HG03135 (cell line): ENCODE results near the gene MNAT1.

ENCODE experiments used
- ATAC-seq: cut with Tn5 transposase; IDR thresholded peaks from one replicate; pipeline ENCODE4 v1.9.1; 2021; ENCODE audit warnings: mild to moderate bottlenecking, moderate library complexity; ENCODE audit not compliant: unreplicated experiment

Gene MNAT1

DNA sequence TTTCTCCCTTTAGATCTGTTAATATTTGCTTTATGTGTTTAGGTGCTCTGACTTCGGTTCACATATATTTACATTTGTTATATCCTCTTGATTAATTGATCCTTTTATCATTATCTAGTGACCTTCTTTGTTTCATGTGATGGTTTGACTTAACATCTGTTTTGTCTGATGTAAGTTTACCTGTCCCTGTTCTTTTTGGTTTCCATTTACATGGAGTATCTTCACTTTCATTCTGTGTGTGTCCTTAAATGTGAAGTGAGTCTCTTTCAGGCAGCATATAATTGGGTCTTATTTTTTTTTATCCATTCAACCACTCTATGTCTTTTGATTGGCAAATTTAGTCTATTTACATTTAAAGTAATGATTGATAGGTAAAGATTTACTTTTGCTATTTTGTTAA lies 222.1 kb downstream of the MNAT1 start:
- no peak for ATAC-seq

DNA sequence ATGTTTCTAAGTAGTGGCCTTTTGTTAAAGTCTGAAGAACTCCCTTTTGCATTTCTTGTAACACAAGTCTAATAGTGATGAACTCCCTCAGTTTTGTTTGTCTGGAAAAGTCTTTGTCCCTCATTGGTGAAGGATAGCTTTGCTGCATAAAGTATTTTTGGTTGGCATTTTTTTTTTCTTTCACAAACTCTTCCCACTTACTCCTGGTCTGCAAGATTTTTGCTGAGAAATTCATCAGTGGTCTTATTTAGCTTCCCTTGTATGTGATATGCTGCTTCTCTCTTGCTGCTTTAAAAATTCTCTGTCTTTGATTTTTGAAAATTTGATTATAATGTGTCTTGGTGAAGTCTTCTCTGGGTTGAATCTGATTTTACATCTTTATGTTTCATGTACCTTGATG lies 223.6 kb downstream of the MNAT1 start:
- no peak for ATAC-seq

DNA sequence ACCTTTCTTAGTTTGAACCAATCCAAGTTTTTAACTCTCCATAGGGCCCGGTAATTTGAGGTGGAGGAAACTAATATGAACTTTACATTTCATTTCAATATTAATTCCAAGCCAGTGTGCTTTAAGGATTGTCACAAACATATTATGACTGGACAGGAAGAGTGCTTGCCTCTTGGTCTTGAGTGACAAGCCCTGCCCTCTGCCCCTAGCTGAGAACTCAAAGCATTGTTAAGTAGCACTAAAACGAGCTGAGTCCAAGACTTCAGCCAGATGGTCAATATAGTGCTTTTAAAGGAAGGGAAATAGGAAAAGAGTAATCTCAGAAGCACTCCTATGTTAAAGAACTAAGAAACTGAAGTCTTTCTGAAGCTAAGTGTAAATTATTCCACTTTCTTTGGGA lies 229.2 kb downstream of the MNAT1 start:
- no peak for ATAC-seq

DNA sequence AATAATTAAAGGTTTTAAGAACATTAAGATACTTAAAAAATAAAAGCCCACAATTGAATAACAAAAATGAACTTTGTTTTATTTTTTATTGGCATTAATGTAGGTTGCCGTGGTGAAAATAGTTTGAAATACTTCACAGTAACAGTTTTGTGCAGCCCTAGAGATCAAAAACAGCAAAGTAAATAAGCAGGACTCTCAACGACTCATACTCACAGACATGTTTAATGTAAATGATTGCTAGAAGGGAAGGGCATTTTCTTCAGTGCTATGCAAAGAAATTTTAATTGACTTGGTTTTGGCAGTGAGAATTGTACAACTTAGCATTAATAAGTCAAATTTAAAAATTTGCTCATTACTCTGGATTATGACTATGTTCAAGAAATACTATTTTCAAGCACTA lies 230.3 kb downstream of the MNAT1 start:
- no peak for ATAC-seq

DNA sequence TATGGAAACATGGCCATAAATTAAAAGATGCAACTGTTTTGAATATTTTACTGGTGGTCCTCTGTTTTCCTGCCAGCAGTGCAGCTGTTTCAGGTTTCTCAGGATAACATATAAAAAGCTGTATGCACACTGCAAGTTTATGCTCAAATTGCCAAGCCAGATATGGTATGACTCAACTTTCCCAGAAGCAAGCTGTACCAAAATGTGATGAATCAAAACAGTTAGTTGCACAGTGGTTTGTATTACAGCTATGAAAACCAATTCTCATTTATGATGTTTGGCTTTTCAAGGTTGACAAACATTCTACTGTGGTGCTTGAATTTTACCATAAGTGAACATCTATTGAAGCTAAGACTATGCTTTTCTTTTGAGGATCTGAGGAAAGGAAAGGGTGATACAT lies 230.8 kb downstream of the MNAT1 start:
- ATAC-seq: no peak

DNA sequence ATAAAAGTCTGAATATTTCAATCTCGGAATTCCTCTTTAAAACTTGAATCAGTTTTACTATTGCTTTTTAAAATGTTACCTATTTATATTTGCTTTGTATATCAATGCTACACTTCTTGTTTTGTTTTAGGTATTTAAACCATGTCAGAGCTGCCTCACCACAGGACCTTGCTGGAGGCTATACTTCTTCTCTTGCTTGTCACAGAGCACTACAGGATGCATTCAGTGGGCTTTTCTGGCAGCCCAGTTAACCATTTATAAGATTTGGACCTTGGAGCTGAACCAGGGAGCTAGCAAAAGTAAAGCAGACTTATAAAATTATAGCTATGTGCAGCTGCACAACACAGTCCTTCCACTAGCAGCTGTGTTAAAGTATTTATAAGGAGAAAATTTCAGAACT lies 233.5 kb downstream of the MNAT1 start:
- no peak for ATAC-seq

DNA sequence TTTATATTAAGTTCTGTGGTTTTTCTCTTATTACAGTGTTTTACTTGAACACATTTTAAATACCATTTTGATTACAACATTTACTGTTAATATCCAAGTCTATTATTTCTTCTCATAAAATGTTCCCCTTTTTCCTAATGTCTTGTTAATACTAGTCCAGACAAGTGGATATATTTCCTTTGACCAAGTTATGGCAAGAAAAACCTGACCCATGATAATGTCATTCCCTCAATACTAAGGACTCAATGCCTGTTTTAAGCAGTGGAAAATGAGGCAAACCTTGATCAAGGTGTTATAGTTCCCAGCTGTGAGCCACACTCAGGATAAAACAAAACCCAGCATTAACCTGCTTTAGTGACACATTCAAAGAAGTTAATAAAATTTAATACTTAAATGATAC lies 234.1 kb downstream of the MNAT1 start:
- ATAC-seq: no peak

DNA sequence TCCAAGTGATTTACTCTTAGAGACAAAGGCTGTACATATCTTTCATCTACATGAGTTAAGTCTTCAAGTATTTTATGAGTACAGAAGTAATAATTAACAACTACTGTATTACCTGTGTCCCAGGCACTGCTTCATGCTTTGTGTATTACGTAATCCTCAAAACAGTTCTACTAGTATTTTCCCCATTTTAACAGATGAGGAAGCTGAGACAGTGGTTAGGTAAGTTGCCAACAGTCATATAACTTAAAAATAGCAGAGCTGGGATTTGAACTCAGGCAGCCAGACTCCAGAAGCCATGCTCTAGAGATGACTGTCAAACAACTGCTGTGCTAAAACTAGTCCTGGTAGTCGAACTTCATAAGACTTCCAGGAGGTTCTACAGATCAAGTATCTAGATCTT lies 235.6 kb downstream of the MNAT1 start:
- no peak for ATAC-seq

DNA sequence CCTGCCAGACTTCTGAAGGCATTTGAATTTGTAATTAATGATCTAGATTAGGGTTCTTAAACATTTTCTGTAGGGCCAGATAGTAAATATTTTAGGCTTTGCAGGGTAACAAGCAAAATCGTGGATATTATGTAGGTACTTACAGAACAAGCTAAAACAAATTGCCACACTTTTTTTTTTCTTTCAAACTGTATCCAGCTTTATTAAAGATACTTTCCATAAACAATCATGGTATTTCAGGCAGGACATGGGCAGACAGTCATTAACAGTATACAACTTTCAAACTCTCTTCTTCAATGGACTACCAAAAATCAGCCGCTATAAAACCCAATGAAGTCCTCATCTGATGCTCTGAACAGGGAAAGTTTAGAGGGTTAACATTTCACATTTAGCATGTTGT lies 236.7 kb downstream of the MNAT1 start:
- ATAC-seq: no peak

DNA sequence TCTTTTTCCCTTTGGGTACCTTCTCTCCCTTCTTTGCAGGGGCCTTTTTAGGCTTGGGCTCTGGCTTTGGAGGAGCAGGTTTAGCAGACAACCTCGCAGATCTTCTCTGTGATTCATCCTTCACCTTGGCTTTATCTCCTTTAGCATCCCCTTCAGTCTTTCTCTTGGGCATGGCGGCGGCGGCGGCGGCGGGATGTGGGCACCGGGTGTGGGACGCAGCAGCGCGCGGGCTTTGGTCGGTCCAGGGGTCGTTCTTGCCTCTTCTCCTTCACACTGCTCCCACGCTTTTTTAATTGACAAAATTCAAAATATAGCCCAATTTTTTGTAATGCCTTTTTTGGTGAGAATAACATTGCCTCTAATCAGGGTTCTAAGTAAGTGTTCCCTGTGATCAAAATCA lies 237.7 kb downstream of the MNAT1 start:
- no peak for ATAC-seq

DNA sequence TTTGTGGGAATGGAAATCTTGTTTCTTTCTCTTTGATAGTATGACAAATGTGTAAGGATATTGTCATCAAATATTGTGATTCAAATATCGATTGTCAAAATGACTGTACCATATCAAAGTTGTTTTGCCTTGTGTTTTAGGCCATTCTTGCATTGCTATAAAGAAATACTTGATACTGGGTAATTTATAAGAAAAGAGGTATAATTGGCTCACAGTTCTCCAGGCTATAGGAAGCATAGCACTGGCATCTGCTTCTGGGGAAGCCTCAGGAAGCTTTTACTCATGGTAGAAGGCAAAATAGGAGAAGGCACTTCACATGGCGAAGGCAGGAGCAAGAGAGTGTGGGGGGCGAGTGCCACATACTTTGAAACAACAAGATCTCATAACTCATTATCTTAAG lies 238.5 kb downstream of the MNAT1 start:
- no peak for ATAC-seq

DNA sequence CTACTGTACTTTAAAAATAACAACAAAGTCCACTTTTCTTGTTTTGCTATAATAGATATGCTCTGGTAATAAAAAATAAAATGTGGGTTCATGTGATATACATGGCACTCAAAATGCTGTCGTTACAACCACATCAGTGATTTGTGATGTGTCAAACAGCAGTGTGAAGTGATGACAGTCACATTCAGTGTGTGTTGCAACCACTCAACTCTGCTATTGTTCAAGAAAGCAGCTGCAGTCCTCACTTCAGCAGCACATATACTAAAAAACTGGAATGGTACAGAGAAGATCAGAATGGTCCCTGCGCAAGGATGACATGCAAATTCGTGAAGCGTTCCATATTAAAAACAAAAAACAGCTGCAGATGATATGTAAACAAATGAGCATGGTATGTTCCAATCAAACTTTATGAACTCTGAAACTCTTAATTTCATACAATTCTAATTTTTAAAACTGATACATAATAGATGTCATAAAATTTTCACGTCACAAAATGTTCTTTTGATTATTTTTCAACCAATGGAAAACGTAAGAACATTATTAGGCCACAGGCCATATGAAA lies 239.6 kb downstream of the MNAT1 start:
- no peak for ATAC-seq

DNA sequence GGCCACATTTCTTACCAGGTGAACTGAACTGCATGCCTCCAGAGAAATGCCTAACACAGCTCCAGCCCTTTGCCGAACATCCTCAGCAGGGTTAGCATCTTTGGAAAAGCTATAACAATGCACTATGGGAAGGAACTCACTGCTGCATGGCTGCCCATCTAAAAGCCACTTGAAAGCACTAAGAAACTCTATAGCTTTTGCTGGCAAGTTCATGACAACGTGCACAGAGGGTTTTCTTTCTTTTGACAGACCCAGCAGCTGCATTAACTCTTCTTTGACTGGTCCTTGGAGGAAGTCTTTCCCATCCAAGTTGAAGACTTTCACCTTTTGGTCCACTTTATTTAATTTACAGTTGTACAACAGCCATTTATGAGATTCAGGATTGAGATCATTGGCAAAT lies 241.0 kb downstream of the MNAT1 start:
- no peak for ATAC-seq

DNA sequence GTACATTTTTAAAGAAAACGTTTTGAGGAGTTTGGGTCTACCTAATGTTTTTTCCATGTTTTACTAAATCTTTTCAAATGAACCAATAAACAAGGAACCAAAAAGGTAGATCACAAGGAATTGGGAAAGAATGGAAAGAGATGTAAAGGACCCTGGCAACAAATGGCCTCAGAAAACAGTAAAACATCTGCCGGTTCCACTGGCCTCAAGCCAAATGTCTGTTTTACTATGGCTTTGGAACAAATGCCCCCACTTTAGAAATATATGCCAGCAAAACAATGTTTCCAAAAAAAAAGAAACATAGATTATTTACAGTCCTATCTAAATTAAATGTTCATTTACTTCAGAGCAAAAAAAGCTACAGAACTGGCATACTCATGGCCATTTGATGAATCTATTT lies 243.3 kb downstream of the MNAT1 start:
- ATAC-seq: no peak

DNA sequence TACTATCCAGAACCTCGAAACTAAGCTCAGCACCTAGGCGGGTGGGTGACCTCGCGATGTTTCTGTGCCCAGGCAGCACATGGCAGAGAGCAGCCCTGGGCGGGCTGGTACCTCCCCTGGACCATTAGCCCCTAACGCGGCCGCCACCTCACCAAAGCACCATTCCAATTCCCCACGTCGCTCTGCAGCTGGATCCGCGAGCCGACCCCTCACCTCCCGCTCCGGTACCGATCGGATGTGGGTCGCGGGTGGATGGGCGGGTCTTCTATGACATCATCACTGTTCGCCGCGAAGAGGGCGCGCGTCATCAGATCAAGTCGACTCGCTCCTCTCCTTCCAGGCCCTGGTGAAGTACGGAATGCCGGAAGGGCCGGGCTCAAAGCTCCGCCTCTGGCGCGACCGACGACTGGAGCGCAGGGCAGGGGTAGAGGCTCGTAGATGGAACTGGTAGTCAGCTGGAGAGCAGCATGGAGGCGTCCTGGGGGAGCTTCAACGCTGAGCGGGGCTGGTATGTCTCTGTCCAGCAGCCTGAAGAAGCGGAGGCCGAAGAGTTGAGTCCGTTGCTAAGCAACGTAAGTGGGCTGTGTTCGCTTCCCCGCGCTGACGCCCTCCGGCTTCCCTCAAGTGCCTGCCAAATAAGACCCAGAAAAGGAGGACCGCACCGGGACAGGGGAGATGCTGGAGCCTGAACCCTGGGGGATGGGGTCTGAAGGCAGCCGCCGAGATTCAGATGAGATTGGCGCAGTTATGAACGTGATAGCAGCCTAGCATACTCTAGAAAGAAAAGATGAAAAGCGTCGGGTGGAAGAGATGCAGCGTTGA lies 246.5 kb downstream of the MNAT1 start, which contains the start of the genes SLC38A6 and TRMT5:
Gene SLC38A6, plus strand, starts transcription at position 435 of the 822 bp plus-strand sequence. Its CDS starts 33 bp downstream, at position 468.
Gene TRMT5, minus strand, starts transcription at position 269 of the 822 bp plus-strand sequence. Its CDS starts 106 bp downstream, at position 163.
- peak; percentile 86 for ATAC-seq

DNA sequence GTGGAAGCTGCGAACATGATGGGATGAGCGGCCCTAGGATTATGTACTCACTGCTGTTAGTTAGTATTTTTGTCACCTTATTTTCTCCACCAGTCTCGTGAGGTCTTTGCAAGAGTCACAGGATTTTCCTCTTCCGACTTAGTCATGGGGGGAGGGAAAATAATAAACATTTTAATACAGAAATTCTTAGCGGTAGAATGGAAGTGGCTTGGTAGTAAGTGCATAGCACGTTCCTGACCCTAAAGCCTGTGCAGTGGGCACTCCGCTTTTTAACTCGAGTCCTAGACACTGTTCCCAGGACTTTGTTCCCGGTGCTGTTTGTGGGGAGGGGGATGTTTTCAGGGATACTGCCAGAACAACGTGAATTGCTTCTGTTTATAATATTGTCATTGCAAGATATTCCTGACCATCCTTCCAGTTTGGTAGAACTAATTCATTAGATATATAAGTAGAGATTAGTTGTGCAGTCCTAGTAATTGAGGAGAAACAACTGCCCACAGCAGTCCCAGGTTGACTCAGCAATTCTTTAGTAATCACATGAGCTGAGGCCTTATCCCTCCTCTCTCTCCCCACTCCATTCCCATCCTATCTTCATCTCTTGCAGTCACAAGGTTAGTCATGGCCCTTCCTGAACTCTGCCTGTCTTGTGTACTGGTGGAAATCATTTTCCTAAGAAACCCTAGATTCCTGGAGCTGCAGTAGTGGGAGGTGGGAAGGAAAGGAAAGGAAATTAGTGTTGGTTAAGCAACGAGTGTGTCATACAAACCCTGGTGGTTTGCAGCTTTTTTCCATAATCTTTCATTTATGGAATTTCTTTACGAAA lies 247.3 kb downstream of the MNAT1 start:
- no peak for ATAC-seq

DNA sequence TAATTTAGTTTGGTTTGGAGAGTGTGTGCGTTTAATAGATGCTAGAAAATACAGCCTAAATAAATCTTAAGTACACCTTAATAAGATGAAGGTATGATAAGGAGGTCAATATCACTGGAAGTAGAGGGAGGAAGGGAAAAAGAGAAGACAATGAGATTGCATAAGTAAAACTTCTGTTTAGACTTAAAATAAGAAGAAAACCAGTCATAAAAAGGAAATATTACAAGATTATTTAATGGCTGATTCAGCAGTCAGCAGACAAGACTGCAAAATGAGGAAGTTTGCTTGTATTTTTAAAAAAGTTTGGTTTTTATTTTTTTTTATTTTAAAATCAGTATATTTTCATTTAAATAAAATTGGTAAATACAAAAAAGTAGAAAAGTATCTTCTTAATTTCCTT lies 249.6 kb downstream of the MNAT1 start:
- no peak for ATAC-seq

DNA sequence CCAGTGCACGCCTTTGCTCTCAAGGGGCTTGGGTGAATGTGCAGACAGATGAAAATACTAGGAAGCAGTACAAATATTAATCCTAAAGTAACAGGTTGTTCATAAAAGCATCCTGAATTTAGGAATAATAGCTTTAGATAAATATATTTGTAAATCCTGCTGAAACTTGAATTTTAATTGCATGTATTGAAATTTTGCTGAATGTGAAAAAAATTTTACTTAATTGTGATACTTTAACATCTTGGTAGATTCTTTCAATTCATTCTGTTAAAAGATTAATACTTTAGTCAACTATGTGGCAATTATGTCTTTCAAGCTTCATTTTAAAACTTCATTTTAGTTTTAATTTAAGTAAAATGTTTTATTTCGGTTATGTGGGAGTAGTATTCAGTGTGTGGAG lies 251.9 kb downstream of the MNAT1 start:
- ATAC-seq: no peak

DNA sequence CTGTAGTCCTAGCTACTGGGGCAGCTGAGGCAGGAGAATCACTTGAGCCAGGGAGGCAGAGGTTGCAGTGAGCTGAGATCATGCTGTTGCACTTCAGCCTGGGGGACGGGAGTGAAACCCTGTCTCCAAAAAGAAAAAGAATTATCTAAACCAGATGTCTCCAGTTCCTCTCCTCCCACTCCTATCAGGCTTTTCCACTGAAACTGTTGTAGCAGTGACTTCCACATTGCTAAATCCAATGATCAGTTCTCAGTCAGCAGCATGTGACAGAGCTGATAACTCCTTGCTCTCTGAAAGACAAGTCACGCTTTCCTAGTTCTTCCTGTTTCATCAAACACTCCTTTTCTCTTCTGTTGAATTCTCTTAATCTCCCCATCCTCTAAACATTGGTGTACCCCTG lies 255.0 kb downstream of the MNAT1 start:
- ATAC-seq: no peak

DNA sequence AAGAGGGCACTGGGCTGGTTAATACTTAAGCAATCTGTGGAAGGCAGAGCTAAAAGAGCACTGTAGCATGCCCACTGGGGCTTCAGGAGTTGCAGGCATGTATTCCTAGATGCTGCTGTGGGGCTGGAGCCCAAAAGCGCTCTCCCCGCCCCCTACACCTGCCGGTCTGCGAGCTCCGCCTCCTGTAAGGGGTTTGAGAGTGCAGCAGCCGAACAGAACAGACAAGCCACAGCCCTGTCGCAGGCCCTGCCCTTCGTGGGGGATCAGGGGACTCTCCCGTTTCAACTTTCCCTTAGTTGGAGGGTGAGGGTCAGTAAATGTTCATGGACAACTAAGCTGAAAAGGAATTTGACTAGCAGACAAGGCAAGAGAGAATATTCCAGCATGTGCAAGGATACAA lies 264.1 kb downstream of the MNAT1 start:
- no peak for ATAC-seq

DNA sequence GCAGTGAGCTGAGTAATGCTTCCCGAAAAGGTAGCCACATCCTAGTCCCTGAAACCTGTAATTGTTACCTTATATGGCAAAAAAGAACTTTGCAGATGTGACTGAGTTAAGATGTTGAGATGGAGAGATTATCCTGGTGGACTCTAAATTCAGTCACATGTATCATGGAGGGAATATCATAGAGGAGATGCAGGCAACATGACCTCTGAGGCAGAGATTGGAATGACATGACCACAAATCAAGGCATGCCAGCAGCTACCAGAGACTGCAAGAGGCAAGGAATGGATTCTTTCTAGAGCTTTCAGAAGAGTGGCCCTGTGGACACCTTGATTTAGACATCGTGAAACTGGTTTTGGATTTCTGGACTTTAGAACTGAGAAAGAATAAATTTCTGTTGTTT lies 265.0 kb downstream of the MNAT1 start:
- ATAC-seq: no peak

DNA sequence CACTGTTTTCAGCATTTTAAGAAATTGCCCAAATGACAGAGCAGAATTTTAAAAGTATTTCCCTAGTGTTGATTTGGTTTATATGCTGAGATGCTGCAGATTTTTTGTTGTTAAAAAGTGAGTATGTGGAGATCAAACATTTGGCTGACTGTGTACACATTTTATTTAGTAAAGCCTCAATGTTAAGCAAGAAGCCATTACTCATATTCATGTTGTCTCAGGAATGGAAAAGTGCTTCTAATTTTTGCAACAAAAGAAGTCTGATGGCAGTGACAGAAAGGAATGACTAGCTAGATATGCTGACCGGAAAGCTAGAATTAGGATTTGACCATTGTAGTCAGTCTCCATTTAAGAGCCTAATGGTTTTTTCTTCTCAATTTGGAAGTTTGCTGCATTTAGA lies 269.0 kb downstream of the MNAT1 start:
- no peak for ATAC-seq
